ENCODE results near the gene NPHP1.

- TF ChIP-seq EZH2 (IDR thresholded peaks at IDR 0.05) (no peak), POLR2AphosphoS5 (IDR thresholded peaks at IDR 0.05; ENCODE audit: borderline replicate concordance, low read depth, low read length) (no peak), FOXP2 (optimal IDR thresholded peaks at IDR 0.05; ENCODE audit: control extremely low read depth, extremely low read length, insufficient read depth) (no peak)
Measured at GRCh38 chr2:110221938-110222337, 17.1 kb upstream of the NPHP1 start.

Data from SK-N-MC (cell line).